ENCODE measurements around the gene APBB1IP.
"Not testable (repeated sequence)": the region's sequence is repeated elsewhere in the genome, so short reads cannot be mapped to it uniquely, and the experiment has no call there.

The APBB1IP gene

DNA sequence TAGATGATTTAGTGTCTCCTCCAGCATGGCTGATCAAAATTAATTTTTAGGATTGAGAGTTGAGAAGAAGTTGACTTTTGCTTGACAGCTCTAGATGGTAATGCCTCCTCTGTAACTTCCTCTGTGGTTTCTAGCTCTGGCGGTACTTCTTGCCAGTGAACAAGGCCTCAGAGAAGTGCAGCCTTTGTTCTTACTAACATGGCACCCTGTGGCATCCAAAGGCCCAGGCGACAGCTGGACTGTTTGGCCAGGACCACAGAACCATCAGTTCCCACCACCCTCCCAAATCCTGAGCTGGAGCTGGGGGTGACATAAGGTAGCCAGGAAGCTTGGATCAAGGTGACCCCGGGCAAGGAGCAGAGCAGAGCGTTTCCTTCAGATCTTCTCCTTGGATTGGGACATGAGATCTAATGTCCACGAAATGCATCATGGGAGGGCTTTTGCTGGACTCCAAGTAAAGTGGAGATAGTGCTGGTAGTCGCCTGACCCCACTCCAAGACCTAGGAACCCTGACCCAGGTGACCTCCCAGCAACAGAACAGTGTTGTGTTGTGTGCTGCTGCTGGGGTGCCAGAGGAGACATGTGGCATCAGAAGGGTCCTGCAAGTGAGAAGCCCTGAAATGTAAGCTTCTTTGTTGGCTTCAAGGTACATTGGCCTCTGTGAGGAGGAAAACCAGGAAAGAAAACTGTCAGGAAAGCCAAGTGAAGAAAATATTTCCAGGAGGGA is 41.8 kb downstream of the APBB1IP start:
- no peak for DNase-seq

DNA sequence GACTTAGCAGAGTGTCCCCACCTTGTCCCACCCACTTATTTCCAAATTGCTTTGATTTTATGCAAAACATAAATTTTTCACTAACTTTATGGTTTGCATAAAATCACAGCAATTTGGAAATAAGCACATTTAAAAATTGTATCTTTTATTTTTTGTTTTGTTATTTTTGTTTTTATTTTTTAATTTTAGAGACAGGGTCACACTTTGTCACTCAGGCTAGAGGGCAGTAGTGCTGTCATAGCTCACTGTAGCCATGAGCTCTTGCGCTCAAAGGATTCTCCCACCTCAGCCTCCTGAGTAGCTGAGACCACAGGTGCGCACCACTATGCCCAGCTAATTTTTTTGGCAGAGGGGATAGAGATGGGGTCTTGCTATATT is 43.2 kb downstream of the APBB1IP start:
- DNase-seq: no peak

DNA sequence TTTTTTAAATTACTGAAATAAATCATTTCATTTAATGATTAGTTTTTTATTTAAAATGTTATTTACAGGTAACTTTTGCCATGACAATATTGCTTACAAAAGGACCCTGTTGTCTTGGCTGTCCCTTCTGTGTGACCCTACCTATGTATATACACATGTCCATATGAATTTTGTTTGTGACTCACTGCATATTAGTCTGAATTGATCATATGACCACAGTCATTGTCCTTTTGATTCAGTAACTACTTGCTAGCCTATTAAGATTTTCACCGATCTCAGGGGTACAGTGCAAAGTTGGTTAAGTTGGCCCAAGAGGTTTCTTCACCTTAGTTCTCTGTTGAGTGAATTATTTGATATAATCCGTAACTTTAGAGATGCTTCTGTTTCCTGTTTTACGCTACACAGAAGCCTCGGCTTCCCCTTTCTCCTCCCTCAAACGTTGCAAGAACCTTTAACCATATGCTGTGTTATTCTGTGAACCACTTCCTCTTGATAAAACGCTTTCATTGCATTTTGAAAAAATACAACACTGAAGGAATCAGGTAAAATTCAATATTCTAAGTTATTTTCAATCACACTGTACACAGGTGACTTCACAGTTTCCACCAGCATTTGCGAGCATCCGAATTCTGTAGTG is 43.9 kb downstream of the APBB1IP start:
- DNase-seq: no peak

DNA sequence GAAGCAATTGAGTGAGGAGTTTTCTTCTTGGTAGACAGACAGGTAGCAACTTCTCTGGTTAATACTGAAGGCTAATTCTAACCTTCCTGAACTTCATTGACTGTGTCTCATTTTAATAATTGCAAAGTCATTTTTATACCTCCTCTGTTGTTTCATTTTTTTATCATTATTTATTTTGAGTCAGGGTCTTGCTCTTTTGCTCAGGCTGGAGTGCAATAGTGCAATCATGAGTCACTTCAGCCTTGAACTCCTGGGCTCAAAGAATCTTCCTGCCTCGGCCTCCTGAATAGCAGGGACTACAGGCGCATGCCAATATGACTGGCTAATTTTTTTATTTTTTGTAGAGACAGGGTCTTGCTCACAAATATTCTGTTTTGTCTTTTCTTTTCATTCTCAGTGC is 45.4 kb downstream of the APBB1IP start:
- DNase-seq: no peak

DNA sequence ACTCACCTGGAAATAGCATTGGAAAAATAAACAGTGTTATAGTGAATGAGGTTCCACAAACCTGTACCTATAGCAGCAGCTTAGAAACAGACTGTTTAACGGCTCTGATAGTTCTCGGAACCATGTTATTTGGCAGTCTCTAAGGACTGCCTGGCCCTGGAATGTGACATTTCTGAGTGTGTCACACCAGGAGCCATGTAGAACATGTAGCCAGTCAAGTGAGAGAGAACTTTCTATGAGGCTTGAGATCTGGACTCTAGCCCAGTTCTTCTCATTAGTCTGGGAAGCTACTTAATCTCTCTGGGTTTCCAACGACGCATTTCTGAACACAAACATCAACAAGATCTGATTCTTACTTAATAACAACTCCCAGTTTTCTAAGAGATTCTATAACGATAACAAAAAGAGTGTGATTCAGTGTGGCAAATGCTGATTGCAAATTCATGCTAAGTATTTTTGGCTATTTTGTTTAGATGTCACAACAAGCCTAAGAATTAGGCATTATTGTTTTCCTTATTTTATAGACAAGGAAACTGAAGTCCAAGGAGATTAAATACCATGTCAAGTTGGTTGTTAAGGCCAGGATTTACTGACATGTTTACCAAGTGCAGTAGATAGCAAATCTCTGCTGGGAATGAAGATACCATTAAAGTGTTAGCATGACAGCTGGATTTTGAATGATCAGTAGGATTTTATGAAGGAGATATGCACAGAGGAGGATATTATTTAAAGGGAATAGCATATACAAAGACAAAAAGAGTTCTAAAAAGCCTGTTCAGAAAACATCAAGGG is 47.2 kb downstream of the APBB1IP start:
- no peak for DNase-seq

DNA sequence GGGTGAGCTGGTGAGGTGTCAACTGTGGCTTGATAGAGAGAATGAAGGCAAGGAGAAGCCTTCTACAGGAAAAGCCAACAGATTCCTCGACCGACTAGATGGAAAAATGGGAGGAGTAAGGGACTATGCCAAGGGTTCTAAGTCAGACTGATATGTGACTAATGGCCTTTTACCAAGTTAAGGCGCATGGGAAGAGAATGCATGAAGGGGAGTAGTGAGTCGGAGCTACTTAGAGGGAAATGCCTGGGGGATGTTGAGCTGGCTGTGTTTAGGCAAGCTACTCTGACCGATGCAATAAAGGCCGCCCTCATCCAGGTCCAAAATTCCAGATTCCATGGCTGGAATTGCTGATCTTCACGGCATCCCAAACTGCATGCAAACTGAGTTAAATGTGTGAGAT is 48.2 kb downstream of the APBB1IP start:
- DNase-seq: no peak

DNA sequence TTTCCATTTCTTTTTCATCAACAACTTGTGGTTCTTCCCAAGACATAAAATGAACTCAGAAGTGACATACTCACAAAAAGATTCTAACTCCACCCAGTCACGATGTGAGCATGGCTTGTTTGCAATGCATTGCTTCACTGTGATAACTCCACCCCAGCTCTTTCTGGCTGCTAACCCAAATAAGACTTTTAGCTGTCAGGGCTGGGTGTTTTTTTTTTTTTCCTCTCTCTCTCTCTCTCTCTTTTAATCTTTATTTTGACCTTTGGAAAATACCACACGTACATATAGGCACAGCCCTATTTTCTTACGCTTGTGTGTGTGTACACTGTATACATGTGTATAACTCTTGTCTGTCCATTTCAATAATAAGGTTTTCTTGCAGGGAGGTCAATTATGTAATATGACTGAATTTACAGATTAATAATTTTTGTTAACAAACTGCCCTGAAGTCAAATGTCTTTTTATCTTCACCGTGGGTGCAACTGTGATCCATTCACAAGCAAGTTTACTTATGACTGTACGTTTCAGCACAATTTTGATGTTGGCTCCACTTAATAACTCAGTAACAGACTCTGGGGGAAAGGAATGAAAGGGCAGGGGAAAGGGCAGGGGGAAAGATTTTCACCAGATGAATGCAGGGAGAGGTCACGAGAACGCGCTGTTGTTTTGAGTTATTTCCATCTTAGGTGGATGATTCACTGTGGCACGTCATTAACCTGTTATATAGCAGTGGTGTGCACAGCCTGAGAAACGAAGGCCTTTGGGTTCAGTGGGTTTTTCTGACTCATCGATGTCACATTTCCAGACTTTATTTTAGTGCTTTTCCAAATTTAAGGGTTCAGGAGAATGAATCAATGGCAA is 49.1 kb downstream of the APBB1IP start:
- no peak for DNase-seq

DNA sequence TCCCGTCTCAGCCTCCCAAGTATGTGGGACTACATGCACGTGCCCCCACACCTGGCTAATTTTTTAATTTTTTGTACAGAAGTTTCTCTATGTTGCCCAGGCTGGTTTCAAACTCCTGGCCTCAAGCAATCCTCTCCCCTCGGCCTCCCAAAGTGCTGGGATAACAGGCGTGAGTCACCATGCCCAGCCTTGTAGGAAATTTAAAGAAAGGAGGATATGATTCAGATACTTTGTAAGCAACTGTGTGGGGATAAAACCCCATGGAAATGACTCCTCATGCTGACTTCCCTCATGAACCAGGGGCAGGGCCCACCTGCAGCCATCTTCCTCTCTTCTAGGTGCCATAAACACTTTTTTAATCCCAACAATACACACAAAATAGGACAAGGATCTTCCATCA is 50.2 kb downstream of the APBB1IP start:
- no peak for DNase-seq

DNA sequence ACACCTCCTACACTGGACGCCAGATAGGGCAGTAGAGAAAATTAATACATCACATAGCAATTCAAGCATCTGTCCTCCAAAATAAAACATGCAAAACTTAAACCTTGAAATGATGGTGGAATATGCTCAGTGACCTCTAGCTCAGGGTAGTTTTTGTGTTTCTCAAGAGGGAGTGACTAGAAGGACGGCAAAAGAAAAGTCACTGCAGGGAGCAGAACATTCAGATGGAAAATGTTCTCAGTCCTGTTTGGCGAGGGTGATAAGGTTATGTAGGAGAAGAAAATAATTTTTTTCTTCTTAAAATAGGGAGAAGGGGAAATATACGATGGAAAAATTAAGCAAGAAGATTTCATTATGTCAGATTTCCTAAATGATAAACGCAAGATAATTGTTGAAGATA is 50.9 kb downstream of the APBB1IP start:
- DNase-seq: no peak

DNA sequence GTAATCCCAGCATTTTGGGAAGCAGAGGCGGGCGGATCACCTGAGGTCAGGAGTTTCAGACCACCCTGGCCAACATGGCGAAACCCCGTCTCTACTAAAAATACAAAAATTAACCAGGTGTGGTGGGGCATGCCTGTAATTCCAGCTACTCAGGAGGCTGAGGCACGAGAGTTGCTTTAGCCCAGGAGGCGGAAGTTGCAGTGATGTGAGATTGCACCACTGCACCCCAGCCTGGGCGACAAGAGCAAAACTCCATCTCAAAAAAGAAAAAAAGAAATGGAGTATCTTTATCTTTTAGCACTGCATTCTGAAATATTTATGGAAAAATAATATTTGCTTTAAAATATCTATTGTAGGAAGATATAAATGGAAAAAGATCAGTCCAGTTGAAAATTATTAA is 52.2 kb downstream of the APBB1IP start:
- not testable (repeated sequence) for DNase-seq

DNA sequence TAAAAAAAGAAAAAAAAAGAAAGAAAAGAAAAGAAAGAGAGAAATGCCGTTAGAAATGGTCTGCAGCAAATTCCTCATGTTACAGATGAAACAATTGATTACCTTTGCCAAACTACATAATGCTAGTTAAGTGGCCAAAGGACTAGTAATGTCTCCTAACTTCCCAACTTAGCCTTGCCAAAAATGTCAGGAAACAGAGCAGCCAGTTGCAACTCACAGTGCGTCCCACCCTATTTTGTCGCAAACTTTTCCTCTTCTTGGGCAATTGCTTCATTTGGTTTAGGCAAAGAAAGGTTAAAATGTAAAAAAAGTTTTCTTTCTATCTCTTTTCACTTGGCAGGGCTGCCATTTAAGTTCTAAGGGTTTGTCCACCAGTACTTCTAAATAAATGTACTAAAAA is 53.1 kb downstream of the APBB1IP start:
- DNase-seq: no peak

DNA sequence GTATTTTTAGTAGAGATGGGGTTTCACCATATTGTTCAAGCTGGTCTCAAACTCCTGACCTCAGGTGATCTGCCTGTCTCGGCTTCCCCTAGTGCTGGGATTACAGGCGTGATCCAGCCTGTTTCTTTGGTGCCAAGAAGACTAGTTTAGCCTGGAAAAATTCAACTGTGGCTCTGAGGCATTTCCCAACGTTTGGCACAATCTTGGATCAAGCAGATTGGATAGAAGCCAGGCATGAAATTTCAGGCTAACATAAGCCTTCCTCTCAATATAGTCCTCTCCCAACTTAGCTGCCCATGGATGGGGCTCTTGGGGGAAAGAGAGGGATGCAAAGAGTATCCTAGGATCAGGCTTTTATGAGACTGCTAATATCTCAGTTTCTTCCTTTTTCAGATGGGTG is 53.8 kb downstream of the APBB1IP start:
- no peak for DNase-seq

DNA sequence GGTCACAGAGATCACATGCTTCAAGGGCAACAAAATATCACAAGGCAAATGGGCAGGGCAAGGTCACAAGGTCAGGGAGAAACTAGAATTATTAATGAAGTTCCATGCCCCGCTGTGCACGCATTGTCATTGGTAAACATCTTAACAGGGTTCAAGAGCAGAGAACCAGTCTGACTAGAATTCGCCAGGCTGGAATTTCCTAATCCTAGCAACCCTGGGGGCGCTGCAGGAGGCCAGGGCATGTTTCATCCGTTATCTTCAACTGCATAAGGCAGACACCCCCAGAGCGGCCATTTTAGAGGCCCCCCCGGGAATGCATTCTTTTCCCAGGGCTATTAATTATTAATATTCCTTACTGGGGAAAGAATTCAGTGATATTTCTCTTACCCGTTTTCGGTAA is 54.6 kb downstream of the APBB1IP start:
- DNase-seq: not testable (repeated sequence)

DNA sequence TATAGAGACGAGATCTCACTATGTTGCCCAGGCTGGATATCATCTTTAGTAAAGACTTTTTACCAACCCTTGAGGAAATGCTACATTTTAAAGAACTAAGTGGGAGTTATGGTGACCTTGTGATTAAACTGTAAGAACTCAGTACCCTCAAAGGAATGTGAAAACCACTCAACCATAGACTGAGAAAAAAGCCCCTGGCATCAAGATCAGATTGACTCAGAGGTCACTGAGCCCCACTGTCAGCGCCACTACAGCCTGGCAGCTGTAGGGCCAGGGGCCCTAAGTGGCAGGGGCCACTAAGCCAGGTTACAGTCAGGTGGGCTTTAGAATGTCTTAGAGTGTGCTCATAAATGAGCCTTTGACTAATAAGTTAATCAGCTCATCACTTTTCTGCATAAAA is 55.9 kb downstream of the APBB1IP start:
- DNase-seq: no peak

DNA sequence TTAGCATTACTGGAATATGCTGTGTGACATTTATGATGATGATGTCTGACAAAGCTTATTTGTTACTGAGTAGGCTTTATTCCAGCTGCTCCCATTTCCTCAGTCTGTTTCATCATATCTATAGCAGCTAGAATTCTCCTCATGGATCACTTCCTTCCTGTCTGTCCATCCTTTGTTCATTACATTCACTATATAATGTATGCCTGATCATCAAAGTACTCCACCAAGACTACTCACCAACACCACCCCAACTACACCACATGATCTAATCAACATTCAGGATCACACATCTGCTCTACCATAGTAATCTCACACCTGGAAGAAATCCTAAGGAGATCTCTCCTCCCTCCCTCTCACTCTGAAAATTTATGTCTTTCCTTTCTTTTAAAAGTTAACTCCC is 61.3 kb downstream of the APBB1IP start:
- no peak for DNase-seq

DNA sequence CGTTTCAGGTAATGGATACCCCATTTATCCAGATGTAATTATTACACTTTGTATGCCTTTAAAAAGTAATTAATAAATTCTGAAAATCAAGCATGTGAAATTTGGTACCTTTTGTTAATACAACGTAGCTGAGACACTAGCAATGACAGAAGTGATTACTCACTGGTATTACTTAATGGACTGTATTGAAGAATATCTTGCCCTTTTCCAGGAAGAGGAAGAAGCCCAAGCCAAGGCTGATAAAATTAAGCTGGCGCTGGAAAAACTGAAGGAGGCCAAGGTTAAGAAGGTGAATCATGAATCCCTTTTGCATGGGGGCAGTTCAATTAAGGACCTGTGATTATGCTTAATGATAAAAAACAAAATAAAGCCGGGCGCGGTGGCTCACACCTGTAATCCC is 64.8 kb downstream of the APBB1IP start:
- no peak for DNase-seq

DNA sequence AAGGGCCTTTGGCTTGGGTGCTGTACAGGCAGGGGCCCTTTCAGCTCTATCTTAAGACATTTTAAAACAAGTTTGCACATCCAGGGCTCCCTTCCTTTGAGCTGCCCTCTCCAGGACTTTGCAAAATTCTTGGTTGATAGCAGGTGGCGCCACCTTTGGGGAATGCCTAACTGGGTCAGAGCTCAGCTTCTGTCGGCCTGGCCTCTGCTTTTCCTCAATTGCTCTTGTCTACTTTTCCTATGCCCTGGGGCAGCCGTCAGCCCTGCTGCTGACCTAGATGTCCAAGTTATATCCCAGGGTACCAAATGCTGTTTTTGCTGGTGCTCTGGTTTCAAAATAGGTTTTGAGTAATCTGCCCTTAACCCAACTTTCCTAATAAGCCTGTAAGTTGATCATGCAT is 65.8 kb downstream of the APBB1IP start:
- no peak for DNase-seq

DNA sequence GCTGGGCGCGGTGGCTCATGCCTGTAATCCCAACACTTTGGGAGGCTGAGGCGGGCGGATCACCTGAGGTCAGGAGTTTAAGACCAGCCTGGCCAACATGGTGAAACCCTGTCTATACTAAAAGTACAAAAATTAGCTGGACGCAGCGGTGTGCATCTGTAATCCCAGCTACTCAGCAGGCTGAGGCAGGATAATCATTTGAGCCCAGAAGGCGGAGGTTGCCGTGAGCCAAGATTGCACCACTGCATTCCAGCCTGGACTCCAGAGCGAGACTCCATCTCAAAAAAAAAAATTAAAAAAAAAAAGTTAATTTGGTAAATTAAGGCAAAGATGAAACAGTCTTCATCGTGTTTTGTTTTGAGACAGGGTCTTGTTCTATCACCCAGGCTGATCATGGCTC is 66.3 kb downstream of the APBB1IP start:
- DNase-seq: not testable (repeated sequence)

DNA sequence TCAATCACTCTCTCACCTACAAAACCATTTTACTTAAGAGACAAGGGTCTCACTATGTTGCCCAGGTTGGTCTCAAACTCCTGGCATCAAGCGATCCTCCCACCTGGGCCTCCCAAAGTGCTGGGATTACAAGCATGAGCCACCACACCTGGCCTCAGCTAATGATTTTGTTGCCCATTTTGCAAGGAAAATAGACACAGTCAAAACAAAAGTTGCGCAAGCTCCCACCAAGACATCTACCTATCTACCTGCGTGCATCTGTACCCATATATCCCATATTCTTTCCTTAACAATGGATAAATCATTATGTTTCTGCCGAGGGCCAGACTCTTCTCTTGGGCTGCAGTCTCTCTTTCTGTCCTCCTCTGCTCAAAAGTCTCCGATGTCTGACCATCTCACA is 67.3 kb downstream of the APBB1IP start:
- DNase-seq: no peak

DNA sequence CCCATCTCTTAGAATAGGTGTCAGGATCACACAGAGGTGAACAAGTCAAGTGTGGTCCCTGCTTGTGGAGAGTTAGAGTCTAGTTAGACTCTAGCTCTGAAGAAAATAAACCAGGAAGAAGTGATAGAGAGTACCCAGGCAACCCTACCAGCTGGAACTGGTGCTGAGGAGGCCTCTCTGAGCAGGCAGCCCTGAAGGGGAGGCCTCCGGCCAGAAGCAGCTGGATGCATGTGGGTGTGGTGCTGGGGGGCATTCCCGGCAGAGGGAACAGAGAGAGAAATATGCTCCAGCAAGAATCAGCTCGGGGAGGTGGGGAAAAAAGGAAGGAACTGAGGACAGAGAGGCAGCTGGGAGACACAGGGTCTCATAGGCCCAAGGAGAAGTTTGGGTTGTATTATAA is 68.6 kb downstream of the APBB1IP start:
- no peak for DNase-seq

DNA sequence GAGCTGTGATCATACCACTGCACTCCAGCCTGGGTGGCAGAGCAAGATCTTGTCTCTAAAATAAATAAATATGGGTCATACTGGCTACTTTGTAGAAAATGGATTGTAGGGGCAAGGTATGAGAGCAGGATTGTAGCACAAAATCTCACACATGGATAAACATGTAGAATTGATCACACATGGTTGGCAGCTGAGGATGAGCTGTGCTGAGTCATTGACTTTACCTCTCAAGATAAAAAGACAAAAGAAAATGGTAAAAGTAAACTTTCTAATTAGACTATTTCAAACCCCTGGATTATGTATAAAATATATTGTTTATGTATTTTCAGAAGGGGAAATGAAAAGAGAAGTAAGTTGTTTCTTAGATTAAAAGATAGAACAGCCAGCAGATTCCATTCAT is 69.3 kb downstream of the APBB1IP start:
- no peak for DNase-seq

DNA sequence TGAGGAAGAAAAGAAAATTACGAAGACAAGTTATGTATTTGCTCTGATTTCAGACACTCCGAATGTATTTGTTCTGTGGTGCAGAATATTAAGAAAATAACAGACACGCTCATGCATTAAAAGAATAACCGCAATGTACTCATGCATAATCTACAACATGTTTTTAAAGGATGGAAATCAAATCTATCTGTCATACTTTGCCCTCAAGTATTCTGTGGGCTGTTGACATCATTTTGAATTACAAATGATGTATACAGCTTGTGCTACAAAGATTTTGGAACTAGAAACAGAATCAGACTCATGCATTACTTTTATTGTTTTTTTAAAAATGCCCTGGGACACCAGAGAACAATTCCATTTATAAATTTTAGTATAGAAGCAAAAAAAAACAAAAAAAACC is 69.9 kb downstream of the APBB1IP start:
- no peak for DNase-seq

DNA sequence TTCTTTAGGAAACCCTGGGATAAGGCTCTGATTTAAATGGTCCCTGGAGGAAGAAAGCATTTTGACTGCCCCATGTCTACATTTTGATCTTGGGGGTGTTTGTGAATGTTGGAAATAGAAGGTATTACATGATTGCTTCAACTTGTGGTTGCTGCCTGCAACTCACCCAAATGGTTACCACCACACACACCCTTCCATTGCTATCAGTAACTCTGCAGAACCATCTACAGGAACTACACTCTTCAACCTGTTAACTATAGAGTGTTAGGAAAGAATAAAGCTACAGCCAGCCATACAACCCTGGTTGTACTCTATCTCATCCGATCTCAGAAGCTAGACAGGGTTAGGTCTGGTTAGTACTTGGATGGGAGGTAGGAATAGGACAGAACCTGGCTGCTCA is 71.2 kb downstream of the APBB1IP start:
- DNase-seq: no peak

All from NCI-H2081 treated with DMSO at 0.1 percent for 48 hours (cell line).